WI38 (cell line): Measurements from ENCODE around the gene CES3.
"Not testable (repeated sequence)": the region's sequence is repeated elsewhere in the genome, so short reads cannot be mapped to it uniquely, and the experiment has no call there.

Experiments used
- H3K4me3 ChIP-seq: 2 replicates; pipeline ENCODE4 v1.5.1; 2011; ENCODE audit warnings: low read depth, mild to moderate bottlenecking, control low read depth, low read length
- TF ChIP-seq, protein P1 (sequence below): IDR thresholded peaks from 2 replicates; pipeline ENCODE4 v1.5.1; 2012; ENCODE audit warnings: low read depth, mild to moderate bottlenecking, control low read depth, low read length

Gene CES3

DNA sequence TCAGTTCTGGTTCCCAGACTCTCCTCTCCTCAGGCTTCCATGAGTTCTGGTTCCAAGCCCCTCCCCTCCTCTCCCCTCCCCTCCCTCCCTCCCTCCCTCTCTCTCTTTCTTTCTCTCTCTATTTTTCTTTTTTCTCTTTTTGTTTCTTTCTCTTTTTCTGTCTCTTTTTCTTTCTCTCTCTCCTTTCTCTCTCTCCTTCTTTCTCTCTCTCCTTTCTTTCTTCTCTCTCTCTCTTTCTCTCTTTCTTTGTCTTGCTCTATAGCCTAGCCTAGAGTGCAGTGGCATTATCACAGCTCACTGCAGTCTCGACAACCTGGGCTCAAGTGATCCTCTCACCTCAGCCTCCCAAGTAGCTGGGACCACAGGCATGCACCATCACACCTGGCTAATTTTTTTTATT is 796 bp upstream of the CES3 start:
- H3K4me3 ChIP-seq: no peak overlapping the region
- TF ChIP-seq, protein P1, sequence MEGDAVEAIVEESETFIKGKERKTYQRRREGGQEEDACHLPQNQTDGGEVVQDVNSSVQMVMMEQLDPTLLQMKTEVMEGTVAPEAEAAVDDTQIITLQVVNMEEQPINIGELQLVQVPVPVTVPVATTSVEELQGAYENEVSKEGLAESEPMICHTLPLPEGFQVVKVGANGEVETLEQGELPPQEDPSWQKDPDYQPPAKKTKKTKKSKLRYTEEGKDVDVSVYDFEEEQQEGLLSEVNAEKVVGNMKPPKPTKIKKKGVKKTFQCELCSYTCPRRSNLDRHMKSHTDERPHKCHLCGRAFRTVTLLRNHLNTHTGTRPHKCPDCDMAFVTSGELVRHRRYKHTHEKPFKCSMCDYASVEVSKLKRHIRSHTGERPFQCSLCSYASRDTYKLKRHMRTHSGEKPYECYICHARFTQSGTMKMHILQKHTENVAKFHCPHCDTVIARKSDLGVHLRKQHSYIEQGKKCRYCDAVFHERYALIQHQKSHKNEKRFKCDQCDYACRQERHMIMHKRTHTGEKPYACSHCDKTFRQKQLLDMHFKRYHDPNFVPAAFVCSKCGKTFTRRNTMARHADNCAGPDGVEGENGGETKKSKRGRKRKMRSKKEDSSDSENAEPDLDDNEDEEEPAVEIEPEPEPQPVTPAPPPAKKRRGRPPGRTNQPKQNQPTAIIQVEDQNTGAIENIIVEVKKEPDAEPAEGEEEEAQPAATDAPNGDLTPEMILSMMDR: no peak

DNA sequence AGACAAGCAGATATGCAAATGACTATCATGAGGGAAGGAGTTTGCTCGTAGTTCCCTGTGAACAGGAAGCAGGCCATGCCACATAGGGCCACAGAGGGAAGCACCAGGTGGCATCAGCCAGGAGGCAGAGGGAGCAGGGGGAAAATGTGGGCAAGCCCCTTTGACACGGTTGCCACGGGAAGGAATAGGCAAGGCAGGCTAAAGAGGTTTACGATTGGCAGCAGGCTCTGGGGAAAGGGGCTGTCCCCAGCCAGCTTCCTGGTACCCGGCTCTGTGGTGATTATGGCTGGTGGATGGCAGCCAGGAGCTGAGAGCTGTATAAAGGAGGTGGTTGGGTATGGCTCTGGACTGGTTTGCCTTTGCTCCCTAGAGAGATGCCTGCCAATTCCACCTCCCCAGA is 848 bp downstream of the CES3 start:
- no peak overlapping the region for H3K4me3 ChIP-seq
- TF ChIP-seq, protein P1: no peak

DNA sequence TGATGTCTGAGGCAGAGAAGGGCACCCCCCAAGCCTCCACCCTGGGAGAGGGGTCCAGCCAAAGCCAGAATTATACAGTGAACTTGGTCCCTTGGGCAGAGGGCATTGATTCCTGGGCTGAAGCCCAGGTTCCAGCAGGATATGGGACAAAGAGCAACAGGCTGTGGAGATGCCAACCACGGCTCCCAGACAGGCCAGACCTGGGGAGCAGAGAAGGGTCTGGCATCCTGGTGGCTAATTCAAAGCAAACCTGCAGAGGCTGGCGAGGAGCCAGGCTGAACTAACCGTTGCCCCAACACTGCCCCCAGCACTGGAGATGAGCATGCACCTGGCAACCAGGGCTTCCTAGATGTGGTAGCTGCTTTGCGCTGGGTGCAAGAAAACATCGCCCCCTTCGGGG is 3.0 kb downstream of the CES3 start:
- H3K4me3 ChIP-seq: no peak overlapping the region
- TF ChIP-seq, protein P1: no peak

DNA sequence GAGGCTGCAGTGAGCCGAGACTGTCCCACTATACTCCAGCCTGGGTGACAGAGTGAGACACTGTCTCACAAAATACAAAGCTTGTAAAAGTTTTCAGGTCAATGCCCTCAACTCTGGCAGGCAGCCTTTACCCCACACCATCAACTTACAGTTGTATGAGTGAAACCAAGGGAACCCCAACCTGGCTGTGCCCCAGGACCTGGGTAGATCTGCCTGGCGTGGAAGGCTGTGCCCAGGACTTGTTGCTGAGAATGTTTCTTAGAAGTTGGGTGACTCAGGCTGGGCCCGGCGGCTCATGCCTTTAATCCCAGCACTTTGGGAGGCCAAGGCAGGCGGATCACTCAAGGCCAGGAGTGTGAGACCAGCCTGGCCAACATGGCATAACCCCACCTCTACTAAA is 7.8 kb downstream of the CES3 start:
- H3K4me3 ChIP-seq: no peak overlapping the region
- TF ChIP-seq, protein P1: no peak

DNA sequence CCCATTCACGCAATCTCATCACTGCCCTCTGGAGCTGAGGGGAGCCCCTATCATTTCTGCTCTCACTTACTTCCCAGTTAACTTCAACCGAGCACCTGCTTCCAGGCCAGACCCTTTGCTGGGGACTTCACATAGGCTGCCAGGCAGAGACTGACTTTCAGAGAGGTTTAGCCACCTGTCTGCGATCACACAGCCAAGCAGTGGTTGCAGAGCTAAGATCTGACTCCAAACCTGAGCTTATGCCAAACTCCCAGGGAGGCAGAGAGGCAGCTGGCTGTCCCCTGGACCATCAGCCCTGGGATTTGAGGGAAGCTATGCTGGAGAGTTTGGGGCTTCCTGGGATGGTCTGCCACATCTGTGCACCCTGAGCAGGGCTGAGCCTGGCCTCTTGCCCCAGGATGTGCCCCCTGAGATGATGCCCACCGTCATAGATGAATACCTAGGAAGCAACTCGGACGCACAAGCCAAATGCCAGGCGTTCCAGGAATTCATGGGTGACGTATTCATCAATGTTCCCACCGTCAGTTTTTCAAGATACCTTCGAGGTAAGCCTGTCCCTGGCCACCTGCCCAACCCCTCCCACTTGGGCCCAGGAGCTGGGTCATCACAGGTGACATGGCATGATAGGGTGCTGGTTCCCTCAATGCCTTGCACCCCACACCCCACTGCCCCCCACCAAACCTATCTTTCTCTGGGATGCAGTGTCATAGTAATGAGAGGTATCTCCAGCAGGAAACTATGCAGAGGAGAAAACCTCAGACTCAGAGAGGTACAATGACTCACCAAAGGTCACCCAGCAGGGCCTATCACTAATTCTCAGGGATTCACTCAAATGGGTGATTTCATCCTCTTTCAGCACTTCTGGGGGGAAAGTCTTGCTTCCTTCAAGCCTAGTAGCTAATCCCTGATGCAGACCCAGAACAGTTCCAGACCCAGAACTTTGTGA is 10.0 kb downstream of the CES3 start:
- TF ChIP-seq, protein P1: no peak
- no peak overlapping the region for H3K4me3 ChIP-seq

DNA sequence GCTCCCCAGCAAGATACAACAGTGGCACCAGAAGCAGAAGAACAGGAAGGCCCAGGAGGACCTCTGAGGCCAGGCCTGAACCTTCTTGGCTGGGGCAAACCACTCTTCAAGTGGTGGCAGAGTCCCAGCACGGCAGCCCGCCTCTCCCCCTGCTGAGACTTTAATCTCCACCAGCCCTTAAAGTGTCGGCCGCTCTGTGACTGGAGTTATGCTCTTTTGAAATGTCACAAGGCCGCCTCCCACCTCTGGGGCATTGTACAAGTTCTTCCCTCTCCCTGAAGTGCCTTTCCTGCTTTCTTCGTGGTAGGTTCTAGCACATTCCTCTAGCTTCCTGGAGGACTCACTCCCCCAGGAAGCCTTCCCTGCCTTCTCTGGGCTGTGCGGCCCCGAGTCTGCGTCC is 11.9 kb downstream of the CES3 start:
- TF ChIP-seq, protein P1: no peak
- H3K4me3 ChIP-seq: no peak overlapping the region

DNA sequence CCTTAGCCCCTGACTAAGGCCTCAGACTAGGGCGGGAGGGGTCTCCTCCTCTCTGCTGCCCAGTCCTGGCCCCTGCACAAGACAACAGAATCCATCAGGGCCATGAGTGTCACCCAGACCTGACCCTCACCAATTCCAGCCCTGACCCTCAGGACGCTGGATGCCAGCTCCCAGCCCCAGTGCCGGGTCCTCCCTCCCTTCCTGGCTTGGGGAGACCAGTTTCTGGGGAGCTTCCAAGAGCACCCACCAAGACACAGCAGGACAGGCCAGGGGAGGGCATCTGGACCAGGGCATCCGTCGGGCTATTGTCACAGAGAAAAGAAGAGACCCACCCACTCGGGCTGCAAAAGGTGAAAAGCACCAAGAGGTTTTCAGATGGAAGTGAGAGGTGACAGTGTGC is 12.7 kb downstream of the CES3 start:
- TF ChIP-seq, protein P1: no peak
- no peak overlapping the region for H3K4me3 ChIP-seq

DNA sequence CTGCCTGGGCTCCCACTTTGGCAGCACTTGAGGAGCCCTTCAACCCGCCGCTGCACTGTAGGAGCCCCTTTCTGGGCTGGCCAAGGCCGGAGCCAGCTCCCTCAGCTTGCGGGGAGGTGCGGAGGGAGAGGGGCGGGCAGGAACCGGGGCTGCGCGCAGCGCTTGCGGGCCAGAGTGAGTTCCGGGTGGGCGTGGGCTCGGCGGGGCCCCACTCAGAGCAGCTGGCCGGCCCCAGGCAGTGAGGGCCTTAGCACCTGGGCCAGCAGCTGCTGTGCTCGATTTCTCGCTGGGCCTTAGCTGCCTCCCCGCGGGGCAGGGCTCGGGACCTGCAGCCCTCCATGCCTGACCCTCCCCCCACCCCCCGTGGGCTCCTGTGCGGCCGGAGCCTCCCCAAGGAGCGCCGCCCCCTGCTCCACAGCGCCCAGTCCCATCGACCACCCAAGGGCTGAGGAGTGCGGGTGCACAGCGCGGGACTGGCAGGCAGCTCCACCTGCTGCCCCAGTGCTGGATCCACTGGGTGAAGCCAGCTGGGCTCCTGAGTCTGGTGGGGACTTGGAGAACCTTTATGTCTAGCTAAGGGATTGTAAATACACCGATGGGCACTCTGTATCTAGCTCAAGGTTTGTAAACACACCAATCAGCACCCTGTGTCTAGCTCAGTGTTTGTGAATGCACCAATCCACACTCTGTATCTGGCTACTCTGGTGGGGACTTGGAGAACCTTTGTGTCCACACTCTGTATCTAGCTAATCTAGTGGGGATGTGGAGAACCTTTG is 13.3 kb downstream of the CES3 start:
- H3K4me3 ChIP-seq: not testable (repeated sequence)

DNA sequence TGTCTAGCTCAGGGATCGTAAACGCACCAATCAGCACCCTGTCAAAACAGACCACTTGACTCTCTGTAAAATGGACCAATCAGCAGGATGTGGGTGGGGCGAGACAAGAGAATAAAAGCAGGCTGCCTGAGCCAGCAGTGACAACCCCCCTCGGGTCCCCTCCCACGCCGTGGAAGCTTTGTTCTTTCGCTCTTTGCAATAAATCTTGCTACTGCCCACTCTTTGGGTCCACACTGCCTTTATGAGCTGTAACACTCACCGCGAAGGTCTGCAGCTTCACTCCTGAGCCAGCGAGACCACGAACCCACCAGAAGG is 13.8 kb downstream of the CES3 start:
- not testable (repeated sequence) for H3K4me3 ChIP-seq
